ENCODE data around the gene RELN.

RELN gene

DNA sequence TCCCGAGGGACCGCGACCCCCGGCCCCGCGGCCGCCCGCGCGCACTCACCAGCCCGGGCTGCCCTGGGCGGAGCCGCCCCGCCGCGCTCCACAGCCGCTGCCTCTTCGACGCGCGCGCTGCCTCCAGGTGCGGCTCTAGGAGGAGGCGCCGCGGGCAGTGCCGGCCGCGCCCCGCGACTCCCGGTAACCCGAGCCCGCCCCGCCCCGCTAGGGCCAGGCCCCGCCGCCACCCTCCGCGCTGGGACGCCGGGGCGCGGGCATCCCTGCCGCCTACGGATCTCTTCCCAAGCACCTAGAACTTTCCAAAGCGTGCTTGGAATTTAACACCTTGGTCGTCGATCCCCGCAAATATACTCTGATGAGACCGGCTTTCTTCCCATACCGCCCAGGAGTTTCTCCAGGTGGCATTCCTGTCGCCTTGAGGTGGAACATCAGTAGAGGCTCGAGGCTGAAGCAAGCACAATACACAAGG lies 543.4 kb downstream of the RELN start, which contains the start of gene SLC26A5:
Gene SLC26A5, minus strand, starts transcription at position 159 of the 472 bp plus-strand sequence. CDS start 24,693 bp downstream, outside the sequence.
- DNase-seq, result no peak

DNA sequence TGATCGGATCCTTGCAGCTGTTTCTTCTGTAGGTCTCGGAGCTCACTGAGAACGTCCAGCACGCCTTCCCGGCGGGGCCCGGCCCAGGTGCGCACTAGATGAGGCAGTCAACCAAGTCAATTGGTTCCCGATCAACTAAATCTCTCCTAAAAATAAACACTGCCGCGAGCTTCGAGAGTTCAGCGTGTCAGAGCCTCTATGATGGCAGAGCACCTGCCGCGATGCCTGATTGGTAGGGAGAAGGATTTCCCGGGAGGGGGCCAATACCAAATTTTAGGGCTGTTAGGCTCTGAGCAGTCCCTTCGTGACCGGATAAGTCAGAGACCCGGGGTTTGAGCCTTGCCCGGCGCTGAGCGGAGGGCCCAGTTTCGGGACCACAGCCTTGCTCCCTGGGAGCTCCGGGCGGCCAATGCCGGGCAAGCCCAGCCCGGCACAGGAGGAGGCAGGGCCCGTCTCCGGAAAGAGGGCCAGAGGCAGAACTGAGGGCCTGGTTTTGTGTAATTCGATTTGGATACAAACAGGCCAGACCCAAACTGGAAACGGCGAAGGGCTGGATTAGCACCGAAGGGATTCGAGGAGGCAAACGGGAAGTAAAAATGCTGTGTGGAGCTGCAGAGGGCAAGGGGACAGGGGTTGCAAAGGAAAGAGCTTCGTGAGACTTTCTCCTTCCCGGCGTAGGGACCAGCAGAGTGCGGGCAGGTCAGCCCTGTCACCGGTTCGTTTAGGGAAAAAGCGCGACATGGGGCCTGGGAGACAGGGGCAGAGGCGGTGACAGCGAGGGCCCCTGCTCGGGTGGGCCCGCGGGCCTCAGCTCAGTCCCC lies 544.0 kb downstream of the RELN start:
- no peak for DNase-seq

DNA sequence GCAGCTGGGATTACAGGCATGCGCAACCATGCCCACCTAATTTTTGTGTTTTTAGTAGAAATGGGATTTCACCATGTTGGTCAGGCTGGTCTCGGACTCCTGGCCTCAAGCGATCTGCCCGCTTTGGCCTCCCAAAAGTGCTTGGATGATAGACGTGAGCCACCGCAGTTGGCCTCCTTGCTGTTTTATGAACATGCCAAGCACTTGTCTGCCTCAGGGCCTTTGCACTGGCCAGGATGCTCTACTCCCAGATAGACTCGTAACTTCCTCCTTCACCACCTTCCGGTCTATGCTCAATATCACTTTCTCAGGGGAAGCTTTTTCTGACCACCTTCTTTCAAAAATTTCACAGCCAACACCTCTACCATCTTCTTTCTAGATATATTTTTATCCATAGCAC lies 549.8 kb downstream of the RELN start:
- no peak for DNase-seq

DNA sequence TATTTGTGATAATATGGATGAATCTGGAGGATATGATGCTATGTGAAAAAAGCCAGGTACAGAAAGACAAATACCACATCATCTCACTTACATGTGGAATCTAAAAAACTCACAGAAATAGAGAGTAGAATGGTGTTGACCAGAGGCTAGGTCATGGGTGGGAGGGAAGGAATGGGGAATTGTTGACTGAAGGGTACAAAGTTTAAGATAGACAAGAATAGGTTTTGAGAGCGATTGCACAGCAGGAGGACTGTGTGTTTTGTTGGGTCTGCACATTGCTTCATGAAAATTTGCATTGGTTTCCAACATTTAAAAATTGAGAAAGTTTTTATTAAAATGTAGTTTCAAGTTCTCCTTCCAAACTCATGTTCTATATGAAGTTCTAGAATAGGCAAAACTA lies 551.8 kb downstream of the RELN start:
- no peak for DNase-seq

DNA sequence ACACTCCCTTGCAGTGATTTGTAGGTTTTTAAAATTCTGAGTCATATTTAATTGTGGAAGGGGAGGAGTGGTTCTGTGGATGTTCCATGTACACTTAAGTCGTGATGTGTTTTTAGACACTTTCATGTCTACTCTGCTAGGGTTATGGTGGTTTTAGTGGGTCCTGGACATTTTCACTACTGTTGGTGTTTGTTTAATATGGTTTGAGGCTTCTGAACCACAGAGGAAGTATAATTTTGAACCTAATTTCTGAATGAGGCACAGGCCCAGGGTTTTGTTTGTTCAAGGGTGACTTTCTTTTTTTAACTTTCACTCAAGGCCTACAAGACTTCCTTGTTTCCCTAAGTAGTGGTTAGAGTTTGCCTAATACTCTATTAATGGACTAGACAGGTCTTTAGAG lies 556.7 kb downstream of the RELN start:
- DNase-seq, result no peak

DNA sequence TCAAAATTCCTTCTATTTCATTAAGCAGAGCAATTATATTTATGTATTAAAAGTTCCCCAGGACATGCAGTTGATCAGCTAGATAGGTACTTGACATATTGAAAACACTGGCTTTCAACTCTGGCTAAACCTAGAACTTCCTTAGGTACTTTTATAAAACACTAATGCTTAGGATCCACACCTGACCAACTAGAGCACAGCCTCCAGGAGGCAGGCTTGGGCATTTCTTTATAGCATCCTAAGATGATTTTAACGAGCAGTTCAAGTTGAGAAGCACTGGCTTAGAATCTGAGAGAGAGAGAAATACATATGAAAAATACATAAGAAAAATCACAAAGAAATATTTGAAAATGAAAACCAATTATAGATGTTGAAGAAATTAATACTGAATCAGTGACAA lies 564.3 kb downstream of the RELN start:
- DNase-seq, result no peak

DNA sequence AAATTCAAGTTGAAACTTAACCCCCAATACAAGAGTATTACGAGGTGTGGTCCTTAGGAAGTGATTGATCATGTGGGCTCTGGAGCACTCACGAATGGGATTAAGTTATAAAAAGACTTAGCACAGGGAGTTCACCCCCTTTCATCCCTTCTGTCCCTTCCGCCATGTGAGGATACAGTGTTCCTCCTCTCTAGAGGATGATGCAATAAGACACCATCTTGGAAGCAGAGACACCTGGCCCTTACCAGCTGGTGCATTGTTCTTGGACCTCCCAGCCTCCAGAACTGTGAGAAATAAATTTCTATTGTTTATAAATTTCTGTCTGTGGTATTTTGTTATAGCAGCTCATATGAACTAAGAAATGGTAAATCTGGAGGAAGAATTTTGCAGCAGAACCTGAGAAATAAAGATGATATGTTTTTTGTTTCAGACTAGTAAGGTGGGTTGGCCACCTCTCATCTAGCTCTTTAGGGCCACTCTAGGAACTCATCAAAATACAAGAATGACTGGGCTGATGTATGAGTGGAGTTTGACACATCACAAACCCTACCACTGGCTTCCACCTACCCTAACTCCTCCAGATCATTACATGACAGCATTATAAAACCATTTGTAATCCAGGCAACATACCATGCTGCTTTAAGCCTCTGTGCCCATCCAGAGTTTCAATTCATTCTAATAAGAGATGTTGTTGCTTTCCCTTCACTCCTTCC lies 565.8 kb downstream of the RELN start:
- no peak for DNase-seq

Data from femur (tissue), 1 donor.